OCI-LY7 (cell line): ENCODE results near the gene TOLLIP.

Source experiments
- CTCF ChIP-seq: fragments of 200-600 bp; sonication (generic); conservative IDR thresholded peaks from 2 replicates; pipeline ENCODE4 v1.5.1; 2014; ENCODE audit warnings: mild to moderate bottlenecking, antibody characterized with exemption, low read length, moderate library complexity, mixed read lengths
- EZH2phosphoT487 ChIP-seq: fragments of 200-600 bp; sonication (generic); IDR thresholded peaks from 2 replicates; pipeline ENCODE4 v1.6.1; 2018; ENCODE audit warnings: low read depth, borderline replicate concordance, mild to moderate bottlenecking, mixed run types, antibody characterized with exemption, low read length, moderate library complexity, mixed read lengths

- TF ChIP-seq CTCF = no peak
- TF ChIP-seq EZH2phosphoT487 = no peak
Observed at GRCh38 chr11:1228101-1228821, 81.2 kb downstream of the TOLLIP start.
